SK-N-SH treated with all-trans-retinoic acid at 6 μM for 48 hours (cell line): ENCODE data around the gene BOK.

ENCODE experiments used
- ARNTL ChIP-seq: fragments of 450-650 bp; formaldehyde crosslinking; IDR thresholded peaks from 2 replicates; pipeline ENCODE4 v1.5.0; 2020; ENCODE audit warnings: low read depth, mild to moderate bottlenecking, moderate library complexity, borderline replicate concordance
- BACH2 ChIP-seq: fragments of 250-450 bp; sonication (Bioruptor Pico); IDR thresholded peaks from 2 replicates; pipeline ENCODE4 v1.9.0; 2021; ENCODE audit warnings: mild to moderate bottlenecking, borderline replicate concordance
- CSDC2 ChIP-seq: fragments of 250-450 bp; sonication (Bioruptor Pico); IDR thresholded peaks from 2 replicates; pipeline ENCODE4 v1.5.0; 2020; ENCODE audit warnings: mild to moderate bottlenecking, moderate library complexity
- OSR1 ChIP-seq: fragments of 250-450 bp; sonication (Bioruptor Pico); IDR thresholded peaks from 2 replicates; pipeline ENCODE4 v1.8.0; 2022; ENCODE audit warnings: moderate library complexity, mild to moderate bottlenecking, inconsistent platforms
- PATZ1 ChIP-seq: fragments of 250-450 bp; sonication (Bioruptor Pico); IDR thresholded peaks from 2 replicates; pipeline ENCODE4 v1.8.0; 2020; ENCODE audit warnings: mild to moderate bottlenecking, moderate library complexity, borderline replicate concordance
- RARB ChIP-seq: fragments of 250-450 bp; sonication (Bioruptor Pico); IDR thresholded peaks from 2 replicates; pipeline ENCODE4 v1.8.0; 2021; ENCODE audit warnings: mild to moderate bottlenecking, moderate library complexity
- SNAI2 ChIP-seq: fragments of 250-450 bp; sonication (Bioruptor Pico); IDR thresholded peaks from 2 replicates; pipeline ENCODE4 v1.5.0; 2020; ENCODE audit warnings: mild to moderate bottlenecking, moderate library complexity
- TSHZ2 ChIP-seq: fragments of 250-450 bp; sonication (Bioruptor Pico); IDR thresholded peaks from 2 replicates; pipeline ENCODE4 v1.5.0; 2020; ENCODE audit warnings: mild to moderate bottlenecking, moderate library complexity
- ZFP3 ChIP-seq: fragments of 250-450 bp; sonication (Bioruptor Pico); IDR thresholded peaks from 2 replicates; pipeline ENCODE4 v1.5.0; 2020; ENCODE audit warnings: mild to moderate bottlenecking, moderate library complexity
- ZFP30 ChIP-seq: fragments of 450-650 bp; formaldehyde crosslinking; IDR thresholded peaks from 2 replicates; pipeline ENCODE4 v1.5.0; 2022; ENCODE audit warnings: mild to moderate bottlenecking, moderate library complexity
- ZNF70 ChIP-seq: fragments of 450-650 bp; formaldehyde crosslinking; IDR thresholded peaks from 2 replicates; pipeline ENCODE4 v1.5.0; 2020; ENCODE audit warnings: mild to moderate bottlenecking, moderate library complexity
- TF ChIP-seq, protein P1 (sequence below): fragments of 250-450 bp; sonication (Bioruptor Pico); IDR thresholded peaks from 2 replicates; pipeline ENCODE4 v1.5.1; 2021; ENCODE audit warnings: mild to moderate bottlenecking, moderate library complexity
- TF ChIP-seq, protein P2 (sequence below): fragments of 250-450 bp; sonication (Bioruptor Pico); IDR thresholded peaks from 2 replicates; pipeline ENCODE4 v1.5.1; 2020; ENCODE audit warnings: low read depth, mild to moderate bottlenecking, moderate library complexity

- TF ChIP-seq OSR1 (CRISPR knock-in tag), result no peak
- TF ChIP-seq ARNTL (CRISPR knock-in tag), result no peak
- TF ChIP-seq, protein P1, sequence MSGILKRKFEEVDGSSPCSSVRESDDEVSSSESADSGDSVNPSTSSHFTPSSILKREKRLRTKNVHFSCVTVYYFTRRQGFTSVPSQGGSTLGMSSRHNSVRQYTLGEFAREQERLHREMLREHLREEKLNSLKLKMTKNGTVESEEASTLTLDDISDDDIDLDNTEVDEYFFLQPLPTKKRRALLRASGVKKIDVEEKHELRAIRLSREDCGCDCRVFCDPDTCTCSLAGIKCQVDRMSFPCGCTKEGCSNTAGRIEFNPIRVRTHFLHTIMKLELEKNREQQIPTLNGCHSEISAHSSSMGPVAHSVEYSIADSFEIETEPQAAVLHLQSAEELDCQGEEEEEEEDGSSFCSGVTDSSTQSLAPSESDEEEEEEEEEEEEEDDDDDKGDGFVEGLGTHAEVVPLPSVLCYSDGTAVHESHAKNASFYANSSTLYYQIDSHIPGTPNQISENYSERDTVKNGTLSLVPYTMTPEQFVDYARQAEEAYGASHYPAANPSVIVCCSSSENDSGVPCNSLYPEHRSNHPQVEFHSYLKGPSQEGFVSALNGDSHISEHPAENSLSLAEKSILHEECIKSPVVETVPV (CRISPR knock-in tag), result no peak
- TF ChIP-seq, protein P2, sequence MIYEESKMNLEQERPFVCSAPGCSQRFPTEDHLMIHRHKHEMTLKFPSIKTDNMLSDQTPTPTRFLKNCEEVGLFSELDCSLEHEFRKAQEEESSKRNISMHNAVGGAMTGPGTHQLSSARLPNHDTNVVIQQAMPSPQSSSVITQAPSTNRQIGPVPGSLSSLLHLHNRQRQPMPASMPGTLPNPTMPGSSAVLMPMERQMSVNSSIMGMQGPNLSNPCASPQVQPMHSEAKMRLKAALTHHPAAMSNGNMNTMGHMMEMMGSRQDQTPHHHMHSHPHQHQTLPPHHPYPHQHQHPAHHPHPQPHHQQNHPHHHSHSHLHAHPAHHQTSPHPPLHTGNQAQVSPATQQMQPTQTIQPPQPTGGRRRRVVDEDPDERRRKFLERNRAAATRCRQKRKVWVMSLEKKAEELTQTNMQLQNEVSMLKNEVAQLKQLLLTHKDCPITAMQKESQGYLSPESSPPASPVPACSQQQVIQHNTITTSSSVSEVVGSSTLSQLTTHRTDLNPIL, result no peak
- TF ChIP-seq TSHZ2, result no peak
- TF ChIP-seq ZNF70 (CRISPR knock-in tag), result no peak
- TF ChIP-seq PATZ1, result no peak
- no peak for TF ChIP-seq ZFP3 (CRISPR knock-in tag)
- no peak for TF ChIP-seq BACH2
- no peak for TF ChIP-seq ZFP30
- no peak for TF ChIP-seq SNAI2 (CRISPR knock-in tag)
- no peak for TF ChIP-seq RARB
- TF ChIP-seq CSDC2 (CRISPR knock-in tag), result no peak
Measured at GRCh38 chr2:241547781-241548450, 10.6 kb upstream of the BOK start.
